IMR-90 (cell line): ENCODE data around the gene MFSD12. TPM values are rescaled to one million over a fixed set of nuclear protein-coding genes. Genes with fewer than 3 reads are reported as not detected.

Experiments
- ATAC-seq: fragments of 200-7000 bp; cut with Tn5 transposase; 2 replicates; pipeline ENCODE4 v1.9.1; 2020; ENCODE audit warnings: low read depth, mild to moderate bottlenecking, moderate library complexity
- BruUV-seq: library from RNA; stranded (reverse); fragments of 400-500 nt; replicated peaks from 2 replicates; lab custom pipeline; 2021; lab: Mats Ljungman, UMichigan
- CTCF ChIA-PET: fragments of 300-600 bp; formaldehyde crosslinking; extraction: SDS; loops from one replicate; lab custom pipeline; 2021; ENCODE audit warnings: antibody characterized with exemption; lab: Yijun Ruan, JAX
- POLR2A ChIA-PET: fragments of 300-600 bp; sonication (Branson Sonifier 250); formaldehyde crosslinking; loops from one replicate; lab custom pipeline; 2022; ENCODE audit warnings: antibody characterized with exemption; ENCODE audit not compliant: unreplicated experiment; lab: Charles Lee
- DNase-seq: peaks from one replicate; pipeline ENCODE4 v3.0.0; 2013
- H2AFZ ChIP-seq: replicated peaks from 2 replicates; pipeline ENCODE3; 2013; ENCODE audit warnings: low read length, mild to moderate bottlenecking; ENCODE audit not compliant: poor library complexity
- H2AK5ac ChIP-seq: 2 replicates; pipeline ENCODE4 v1.6.1; 2013; ENCODE audit warnings: low read depth, low read length, inconsistent platforms
- H2AK9ac ChIP-seq: replicated peaks from 2 replicates; pipeline ENCODE3; 2013; ENCODE audit warnings: mild to moderate bottlenecking, low read depth, low read length, moderate library complexity; ENCODE audit not compliant: poor library complexity
- H2BK120ac ChIP-seq: 2 replicates; pipeline ENCODE4 v1.6.1; 2013; ENCODE audit warnings: low read depth, low read length, inconsistent platforms
- H2BK15ac ChIP-seq: 3 replicates; pipeline ENCODE4 v1.6.1; 2013; ENCODE audit warnings: low read depth, low read length, inconsistent platforms
- H2BK20ac ChIP-seq: 2 replicates; pipeline ENCODE4 v1.6.1; 2013; ENCODE audit warnings: low read depth, mild to moderate bottlenecking, inconsistent platforms, low read length, moderate library complexity
- H2BK5ac ChIP-seq: 2 replicates; pipeline ENCODE4 v1.6.1; 2013; ENCODE audit warnings: mild to moderate bottlenecking, low read depth, low read length, inconsistent platforms; ENCODE audit not compliant: poor library complexity, severe bottlenecking
- H3K14ac ChIP-seq: replicated peaks from 2 replicates; pipeline ENCODE4 v1.6.1; 2013; ENCODE audit warnings: low read depth, low read length, inconsistent platforms
- H3K18ac ChIP-seq: 2 replicates; pipeline ENCODE4 v1.6.1; 2013; ENCODE audit warnings: low read depth, low read length, control low read depth
- H3K23ac ChIP-seq: 2 replicates; pipeline ENCODE4 v1.6.1; 2013; ENCODE audit warnings: low read depth, low read length, inconsistent platforms
- H3K27ac ChIP-seq: 2 replicates; pipeline ENCODE4 v1.5.1; 2013; ENCODE audit warnings: mild to moderate bottlenecking, control low read depth, low read length; ENCODE audit not compliant: insufficient read depth
- H3K27me3 ChIP-seq: 2 replicates; pipeline ENCODE4 v1.6.1; 2013; ENCODE audit warnings: low read length; ENCODE audit not compliant: control insufficient read depth, insufficient read depth
- H3K36me3 ChIP-seq: 2 replicates; pipeline ENCODE4 v1.6.1; 2013; ENCODE audit warnings: low read length, mixed read lengths; ENCODE audit not compliant: control insufficient read depth, insufficient read depth
- H3K4ac ChIP-seq: 2 replicates; pipeline ENCODE4 v1.6.1; 2013; ENCODE audit warnings: low read depth, low read length, inconsistent platforms
- H3K4me1 ChIP-seq: 2 replicates; pipeline ENCODE4 v1.6.1; 2013; ENCODE audit warnings: low read length, mixed read lengths; ENCODE audit not compliant: control insufficient read depth, insufficient read depth
- H3K4me2 ChIP-seq: 2 replicates; pipeline ENCODE4 v1.6.1; 2013; ENCODE audit warnings: low read depth, mild to moderate bottlenecking, control low read depth, low read length, moderate library complexity
- H3K4me3 ChIP-seq: 2 replicates; pipeline ENCODE4 v1.5.1; 2013; ENCODE audit warnings: low read depth, mild to moderate bottlenecking, control low read depth, low read length, moderate library complexity; ENCODE audit not compliant: insufficient read depth
- H3K56ac ChIP-seq: 2 replicates; pipeline ENCODE4 v1.6.1; 2013; ENCODE audit warnings: low read length, inconsistent platforms; ENCODE audit not compliant: insufficient read depth; ENCODE audit errors: extremely low read depth
- H3K79me1 ChIP-seq, 2 experiments: 2 replicates each; pipeline ENCODE4 v1.6.1; 2013; ENCODE audit warnings: low read length in 2 of 2, inconsistent platforms in 1 of 2, low read depth in 1 of 2
- H3K9ac ChIP-seq: 2 replicates; pipeline ENCODE4 v1.6.1; 2013; ENCODE audit warnings: low read depth, low read length, control low read depth
- H3K9me1 ChIP-seq: 2 replicates; pipeline ENCODE4 v1.6.1; 2013; ENCODE audit warnings: low read length, inconsistent platforms; ENCODE audit not compliant: insufficient read depth
- H3K9me3 ChIP-seq: 2 replicates; pipeline ENCODE4 v1.6.1; 2013; ENCODE audit warnings: low read length; ENCODE audit not compliant: control insufficient read depth, insufficient read depth
- H4K20me1 ChIP-seq: 2 replicates; pipeline ENCODE4 v1.6.1; 2013; ENCODE audit warnings: low read length, inconsistent platforms; ENCODE audit not compliant: insufficient read depth
- H4K5ac ChIP-seq: 2 replicates; pipeline ENCODE4 v1.6.1; 2013; ENCODE audit warnings: mild to moderate bottlenecking, low read depth, low read length, control low read depth
- H4K8ac ChIP-seq, 2 experiments: 2 replicates each; pipeline ENCODE4 v1.6.1; 2013; ENCODE audit warnings: low read depth in 2 of 2, low read length in 2 of 2, control low read depth in 1 of 2, inconsistent platforms in 1 of 2
- H4K91ac ChIP-seq: 2 replicates; pipeline ENCODE4 v1.6.1; 2013; ENCODE audit warnings: low read depth, low read length, inconsistent platforms; ENCODE audit not compliant: insufficient read depth
- BHLHE40 ChIP-seq: fragments of 150-350 bp; IDR thresholded peaks from 2 replicates; pipeline ENCODE4 v1.6.1; 2016; ENCODE audit warnings: mild to moderate bottlenecking, low read depth, low read length
- CEBPB ChIP-seq: IDR thresholded peaks from 2 replicates; pipeline ENCODE4 v1.6.1; 2012; ENCODE audit warnings: low read depth, low read length, improper control_type of control experiment
- CHD1 ChIP-seq: IDR thresholded peaks from 2 replicates; pipeline ENCODE4 v1.6.1; 2012; ENCODE audit warnings: low read depth, low read length, improper control_type of control experiment
- FOS ChIP-seq: fragments of 150-350 bp; IDR thresholded peaks from 2 replicates; pipeline ENCODE4 v1.6.1; 2016; ENCODE audit warnings: low read depth, low read length
- MAFK ChIP-seq: IDR thresholded peaks from 2 replicates; pipeline ENCODE4 v1.6.1; 2012; ENCODE audit warnings: low read depth, low read length, improper control_type of control experiment
- MAZ ChIP-seq: IDR thresholded peaks from 2 replicates; pipeline ENCODE4 v1.6.1; 2012; ENCODE audit warnings: low read depth, mild to moderate bottlenecking, low read length, improper control_type of control experiment, moderate library complexity, borderline replicate concordance
- MXI1 ChIP-seq: IDR thresholded peaks from 2 replicates; pipeline ENCODE4 v1.6.1; 2012; ENCODE audit warnings: low read depth, mild to moderate bottlenecking, low read length, moderate library complexity, borderline replicate concordance
- RAD21 ChIP-seq: IDR thresholded peaks from 2 replicates; pipeline ENCODE4 v1.6.1; 2012; ENCODE audit warnings: low read length, improper control_type of control experiment
- RCOR1 ChIP-seq: IDR thresholded peaks from 2 replicates; pipeline ENCODE4 v1.6.1; 2012; ENCODE audit warnings: mild to moderate bottlenecking, low read length, improper control_type of control experiment; ENCODE audit not compliant: insufficient replicate concordance
- SMC3 ChIP-seq: fragments of 150-350 bp; IDR thresholded peaks from 2 replicates; pipeline ENCODE4 v1.6.1; 2016; ENCODE audit warnings: low read depth, mild to moderate bottlenecking, antibody characterized with exemption, low read length, moderate library complexity
- WGBS, 2 experiments: methylation state at CpG; one replicate each; pipeline versions ENCODE4 v1.1.5 to v1.1.7; 2013; ENCODE audit warnings: missing lambda C conversion rate in 2 of 2; ENCODE audit not compliant: insufficient read length in 1 of 2; ENCODE audit errors: extremely low coverage in 2 of 2; 5-methylcytosine and 5-hydroxymethylcytosine counted together
- dilution Hi-C: fragments of 300-500 bp; cut with HindIII; formaldehyde crosslinking; loops from one replicate; pipeline ENCODE4 v1.14.3; 2018; ENCODE audit warnings: low sequenced_read_pairs; ENCODE audit not compliant: unreplicated experiment
- in situ Hi-C: fragments of 300-500 bp; cut with MboI; formaldehyde crosslinking; loops from 3 replicates; pipeline ENCODE4 v1.14.3; 2019; ENCODE audit warnings: low sequenced_read_pairs, inconsistent platforms, mixed read lengths
- intact Hi-C: fragments of 100-400 bp; cut with micrococcal nuclease; formaldehyde crosslinking; loops from 2 replicates; pipeline ENCODE4 v1.10.0; 2022
- polyA plus RNA-seq, 3 experiments: library from polyadenylated mRNA; depleted of rRNA; stranded (reverse); fragments of >200 nt; gene quantifications; 2 replicates each; pipeline ENCODE4 v1.2.3, GENCODE V29; 2012; ENCODE audit warnings: low replicate concordance in 1 of 3
- total RNA-seq: library from RNA; depleted of rRNA; stranded (reverse); fragments of >200 nt; gene quantifications from 2 replicates; pipeline ENCODE4 v1.2.3, GENCODE V29; 2012
- TF ChIP-seq, protein P1 (sequence below): conservative IDR thresholded peaks from 2 replicates; pipeline ENCODE4 v1.5.1; 2012; ENCODE audit warnings: mild to moderate bottlenecking, low read depth, low read length, improper control_type of control experiment
- TF ChIP-seq, protein P2 (sequence below): fragments of 150-350 bp; IDR thresholded peaks from 2 replicates; pipeline ENCODE4 v1.6.1; 2016; ENCODE audit warnings: low read depth, mild to moderate bottlenecking, low read length, moderate library complexity, borderline replicate concordance

The MFSD12 gene
- total and polyA plus RNA-seq, 2 of the 4 experiments (the other 2 are of a cell fraction) = 20.4 to 77.2 TPM

DNA sequence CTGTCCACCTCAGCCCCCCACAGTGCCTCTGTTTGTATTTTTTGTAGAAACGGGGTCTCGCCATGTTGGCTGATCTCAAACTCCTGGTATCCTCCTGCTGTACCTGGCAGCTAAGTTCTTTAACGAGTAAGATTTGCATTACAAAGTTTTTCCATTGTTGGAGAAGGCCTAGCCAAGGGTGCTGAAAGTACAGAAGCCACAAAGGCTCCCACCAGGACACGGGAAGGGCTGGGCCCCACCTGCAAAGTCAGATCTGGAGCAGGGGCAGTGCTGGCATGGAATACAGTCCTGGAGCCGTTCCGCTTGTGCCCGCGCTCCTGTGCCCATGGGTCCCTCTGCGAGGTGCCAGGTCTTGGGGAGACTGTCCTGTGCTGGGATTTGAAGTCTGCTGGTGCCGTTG, 39.1 kb downstream of the MFSD12 start:
- H2AFZ ChIP-seq = no peak overlapping the region
- no peak overlapping the region for H3K56ac ChIP-seq
- no peaks in the 10 kb centered on the region for H3K27me3 ChIP-seq
- peaks cover 99% of the 10 kb centered on the region for H4K20me1 ChIP-seq
- no peak overlapping the region for H2AK5ac ChIP-seq
- no peak overlapping the region for H3K23ac ChIP-seq
- no peak overlapping the region for H4K8ac ChIP-seq
- dilution Hi-C loops (no loop called here), in situ Hi-C loops (no loop called here), intact Hi-C loops (no loop called here)
- no peak overlapping the region for H4K91ac ChIP-seq
- no peak overlapping the region for H2BK15ac ChIP-seq
- no peak overlapping the region for H3K14ac ChIP-seq
- 78% methylated on average over 4 of the region's 10 CpGs; no CpG with 5 or more reads in 1 of the 2 experiments for WGBS, 2 experiments
- no peak overlapping the region for H3K27ac ChIP-seq
- no peak overlapping the region for H3K4me2 ChIP-seq
- H4K5ac ChIP-seq = no peak overlapping the region
- H2BK120ac ChIP-seq = no peak overlapping the region
- H3K4me3 ChIP-seq = no peak overlapping the region
- H2BK20ac ChIP-seq = no peak overlapping the region
- POLR2A ChIA-PET = no interaction called here
- H3K18ac ChIP-seq = no peak overlapping the region
- peaks cover 13% of the 10 kb centered on the region for H3K4me1 ChIP-seq
- peaks cover 14% of the 10 kb centered on the region; the same call in 1 of the 2 replicates for H3K36me3 ChIP-seq
- no peaks in the 10 kb centered on the region for H3K9me3 ChIP-seq
- no TSS peak for BruUV-seq
- DNase-seq = no peak
- peaks cover 13 to 94% of the 10 kb centered on the region in 2 experiments for H3K79me1 ChIP-seq
- H3K9ac ChIP-seq = no peak overlapping the region
- TF ChIP-seq, protein P1, sequence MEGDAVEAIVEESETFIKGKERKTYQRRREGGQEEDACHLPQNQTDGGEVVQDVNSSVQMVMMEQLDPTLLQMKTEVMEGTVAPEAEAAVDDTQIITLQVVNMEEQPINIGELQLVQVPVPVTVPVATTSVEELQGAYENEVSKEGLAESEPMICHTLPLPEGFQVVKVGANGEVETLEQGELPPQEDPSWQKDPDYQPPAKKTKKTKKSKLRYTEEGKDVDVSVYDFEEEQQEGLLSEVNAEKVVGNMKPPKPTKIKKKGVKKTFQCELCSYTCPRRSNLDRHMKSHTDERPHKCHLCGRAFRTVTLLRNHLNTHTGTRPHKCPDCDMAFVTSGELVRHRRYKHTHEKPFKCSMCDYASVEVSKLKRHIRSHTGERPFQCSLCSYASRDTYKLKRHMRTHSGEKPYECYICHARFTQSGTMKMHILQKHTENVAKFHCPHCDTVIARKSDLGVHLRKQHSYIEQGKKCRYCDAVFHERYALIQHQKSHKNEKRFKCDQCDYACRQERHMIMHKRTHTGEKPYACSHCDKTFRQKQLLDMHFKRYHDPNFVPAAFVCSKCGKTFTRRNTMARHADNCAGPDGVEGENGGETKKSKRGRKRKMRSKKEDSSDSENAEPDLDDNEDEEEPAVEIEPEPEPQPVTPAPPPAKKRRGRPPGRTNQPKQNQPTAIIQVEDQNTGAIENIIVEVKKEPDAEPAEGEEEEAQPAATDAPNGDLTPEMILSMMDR = no peak
- TF ChIP-seq SMC3 (no peak), FOS (no peak), CEBPB (no peak), MXI1 (no peak), BHLHE40 (no peak), MAZ (no peak), RCOR1 (no peak), MAFK (no peak), CHD1 (no peak), RAD21 (no peak)
- TF ChIP-seq, protein P2, sequence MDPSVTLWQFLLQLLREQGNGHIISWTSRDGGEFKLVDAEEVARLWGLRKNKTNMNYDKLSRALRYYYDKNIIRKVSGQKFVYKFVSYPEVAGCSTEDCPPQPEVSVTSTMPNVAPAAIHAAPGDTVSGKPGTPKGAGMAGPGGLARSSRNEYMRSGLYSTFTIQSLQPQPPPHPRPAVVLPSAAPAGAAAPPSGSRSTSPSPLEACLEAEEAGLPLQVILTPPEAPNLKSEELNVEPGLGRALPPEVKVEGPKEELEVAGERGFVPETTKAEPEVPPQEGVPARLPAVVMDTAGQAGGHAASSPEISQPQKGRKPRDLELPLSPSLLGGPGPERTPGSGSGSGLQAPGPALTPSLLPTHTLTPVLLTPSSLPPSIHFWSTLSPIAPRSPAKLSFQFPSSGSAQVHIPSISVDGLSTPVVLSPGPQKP = no peak
- no peak for ATAC-seq
- H2BK5ac ChIP-seq = no peak overlapping the region
- H3K4ac ChIP-seq = no peak overlapping the region
- CTCF ChIA-PET = no interaction called here
- no peak overlapping the region for H2AK9ac ChIP-seq
- peaks cover 24% of the 10 kb centered on the region for H3K9me1 ChIP-seq
